Memory B cell (primary cell): ENCODE data around the gene COL2A1.
A peak's percentile ranks its signal among the peaks of the same experiment; 100 is the strongest.

Experiments used
- ATAC-seq: fragments of 150-1000 bp; cut with Tn5 transposase; 2 replicates; pipeline ENCODE4 v1.10.0; 2021; ENCODE audit warnings: low read depth, mild to moderate bottlenecking, moderate library complexity
- DNase-seq, 2 donors: peaks; one replicate each; pipeline ENCODE4 v3.0.0; 2022; ENCODE audit warnings: low spot score in 2 of 2
- H3K27ac Mint-ChIP-seq: one replicate; pipeline ENCODE4 v1.8.0; 2022; ENCODE audit warnings: mild to moderate bottlenecking, moderate library complexity, mixed read lengths
- H3K27me3 Mint-ChIP-seq: one replicate; pipeline ENCODE4 v1.8.0; 2022; ENCODE audit warnings: mixed read lengths
- H3K36me3 Mint-ChIP-seq: one replicate; pipeline ENCODE4 v1.8.0; 2022; ENCODE audit warnings: mild to moderate bottlenecking, mixed read lengths
- H3K4me1 Mint-ChIP-seq: one replicate; pipeline ENCODE4 v1.8.0; 2022; ENCODE audit warnings: mixed read lengths
- H3K4me3 Mint-ChIP-seq: one replicate; pipeline ENCODE4 v1.8.0; 2022; ENCODE audit warnings: mild to moderate bottlenecking, moderate library complexity, mixed read lengths
- H3K9me3 Mint-ChIP-seq: one replicate; pipeline ENCODE4 v1.8.0; 2022; ENCODE audit warnings: mixed read lengths

The COL2A1 gene

DNA sequence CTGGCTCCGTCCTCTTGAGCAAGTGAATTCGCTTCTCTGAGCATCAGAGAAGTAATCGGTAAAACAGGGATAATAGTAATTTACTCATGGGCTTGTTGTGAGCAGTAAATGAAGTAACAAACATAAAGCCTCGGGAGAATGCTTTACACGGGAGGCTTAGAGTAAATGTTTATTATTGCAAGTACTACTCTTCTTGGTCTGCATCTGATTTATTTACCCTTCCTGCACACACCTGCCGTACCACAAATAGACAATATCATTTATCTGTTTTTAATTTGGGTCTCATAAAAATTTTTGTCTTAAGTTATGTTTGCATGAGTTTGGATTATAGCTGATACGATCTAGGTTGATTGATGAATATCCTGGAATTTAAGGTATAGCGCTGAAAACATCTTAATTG lies 7.8 kb upstream of the COL2A1 start:
- no peak overlapping the region for H3K4me3 Mint-ChIP-seq
- no peaks in the 10 kb centered on the region for H3K4me1 Mint-ChIP-seq
- no peaks in the 10 kb centered on the region for H3K36me3 Mint-ChIP-seq
- DNase-seq (no peak), ATAC-seq (no peak)
- H3K9me3 Mint-ChIP-seq: no peaks in the 10 kb centered on the region
- peaks cover 21% of the 10 kb centered on the region for H3K27me3 Mint-ChIP-seq
- H3K27ac Mint-ChIP-seq: no peak overlapping the region

DNA sequence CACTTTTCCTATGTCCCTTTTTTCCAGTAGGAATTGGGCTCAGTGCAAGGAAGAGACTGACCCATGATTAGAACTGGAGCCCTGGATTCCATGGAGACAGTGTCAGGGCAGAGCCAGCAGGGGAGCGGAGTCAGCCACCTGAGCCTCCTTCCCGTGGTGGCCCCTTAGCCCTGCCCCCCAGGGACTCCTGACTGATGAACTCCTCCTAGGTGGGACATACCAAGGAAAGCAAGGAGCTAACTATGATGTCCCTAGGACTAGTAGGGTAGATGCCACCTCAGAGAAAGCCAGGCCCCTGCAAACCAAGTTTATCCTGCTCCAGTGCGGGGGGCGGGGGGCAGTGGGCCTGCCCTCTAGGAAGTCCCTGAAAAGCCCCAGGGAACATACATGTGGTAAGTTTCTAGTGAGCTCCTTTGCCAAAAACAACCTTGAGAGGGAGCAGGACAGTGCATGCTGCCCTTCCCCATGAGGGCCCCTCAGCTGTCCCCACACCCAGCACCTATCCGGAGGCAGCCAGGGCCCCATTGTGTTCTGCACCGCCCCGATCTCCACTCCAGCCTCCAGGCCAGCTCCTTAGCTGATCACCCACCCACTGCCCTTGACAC lies 6.2 kb upstream of the COL2A1 start:
- Mint-ChIP-seq H3K9me3 (no peaks in the 10 kb centered on the region), H3K27me3 (peaks cover 26% of the 10 kb centered on the region), H3K27ac (no peak overlapping the region), H3K4me3 (no peak overlapping the region), H3K4me1 (no peaks in the 10 kb centered on the region), H3K36me3 (no peaks in the 10 kb centered on the region)
- ATAC-seq (no peak), DNase-seq (no peak)

DNA sequence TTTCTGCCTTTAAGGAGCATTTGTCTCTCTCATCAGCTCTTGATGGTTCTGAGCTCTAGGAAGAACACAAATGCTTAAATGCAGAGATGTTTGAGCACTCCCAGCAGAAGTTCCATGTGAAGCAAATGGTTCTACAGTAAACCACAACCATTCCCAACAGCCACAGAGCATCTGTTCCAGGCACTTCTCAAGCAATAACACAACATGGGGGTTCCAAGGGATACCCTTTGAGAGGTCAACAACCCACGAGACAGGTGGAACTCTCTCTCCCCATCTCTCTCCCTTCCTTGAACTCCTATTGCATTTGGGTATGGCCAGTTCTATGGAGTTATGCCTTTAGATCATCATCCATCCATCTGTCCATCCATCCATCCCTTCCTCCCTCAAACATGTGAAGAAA lies 5.2 kb upstream of the COL2A1 start:
- no peaks in the 10 kb centered on the region for H3K9me3 Mint-ChIP-seq
- peaks cover 2% of the 10 kb centered on the region for H3K4me1 Mint-ChIP-seq
- peaks cover 27% of the 10 kb centered on the region for H3K27me3 Mint-ChIP-seq
- no peak overlapping the region for H3K4me3 Mint-ChIP-seq
- ATAC-seq (no peak), DNase-seq (no peak)
- H3K36me3 Mint-ChIP-seq: no peaks in the 10 kb centered on the region
- no peak overlapping the region for H3K27ac Mint-ChIP-seq

DNA sequence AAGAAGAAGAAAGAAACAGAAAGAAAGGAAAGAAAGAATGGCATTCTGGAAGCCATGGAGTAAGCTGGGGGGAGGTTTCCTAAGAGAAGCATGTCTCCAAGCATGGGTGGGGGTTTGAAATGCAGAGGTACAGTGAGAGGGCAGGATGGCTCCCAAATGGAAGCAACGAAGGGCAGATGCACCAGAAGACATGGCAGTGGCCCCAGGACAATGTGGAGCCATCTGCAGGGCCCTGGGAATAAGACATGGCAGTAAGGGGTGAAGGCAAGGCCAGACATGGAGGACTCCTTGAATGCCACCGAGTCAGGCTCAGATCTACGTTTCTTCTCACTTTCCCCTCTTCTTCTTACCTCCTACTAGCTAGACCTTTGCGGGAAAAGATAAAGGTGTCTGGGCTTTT lies 4.7 kb upstream of the COL2A1 start:
- no peak overlapping the region for H3K27ac Mint-ChIP-seq
- ATAC-seq: no peak
- H3K36me3 Mint-ChIP-seq: no peaks in the 10 kb centered on the region
- DNase-seq: no peak
- peaks cover 27% of the 10 kb centered on the region for H3K27me3 Mint-ChIP-seq
- peaks cover 2% of the 10 kb centered on the region for H3K4me1 Mint-ChIP-seq
- no peaks in the 10 kb centered on the region for H3K9me3 Mint-ChIP-seq
- no peak overlapping the region for H3K4me3 Mint-ChIP-seq

DNA sequence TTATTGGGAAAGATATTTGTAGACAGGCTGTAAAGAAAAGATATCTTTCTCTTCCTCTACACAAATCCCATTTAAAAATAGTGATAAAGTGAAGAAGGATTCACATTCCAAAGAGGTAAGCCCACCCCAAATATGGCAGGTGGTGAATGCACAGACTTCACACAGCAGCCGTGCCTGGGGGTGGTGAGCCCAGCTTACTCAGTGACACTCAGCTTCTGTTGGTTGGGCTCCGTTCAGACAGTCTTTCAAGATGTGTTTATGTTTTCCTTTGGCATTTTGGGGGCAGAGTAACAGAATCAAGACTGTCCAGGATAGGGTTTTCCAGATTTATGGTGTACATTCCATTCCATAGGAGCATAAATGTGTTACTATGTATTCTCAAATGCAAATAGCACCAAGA lies 4.1 kb upstream of the COL2A1 start:
- H3K4me1 Mint-ChIP-seq: peaks cover 7% of the 10 kb centered on the region

DNA sequence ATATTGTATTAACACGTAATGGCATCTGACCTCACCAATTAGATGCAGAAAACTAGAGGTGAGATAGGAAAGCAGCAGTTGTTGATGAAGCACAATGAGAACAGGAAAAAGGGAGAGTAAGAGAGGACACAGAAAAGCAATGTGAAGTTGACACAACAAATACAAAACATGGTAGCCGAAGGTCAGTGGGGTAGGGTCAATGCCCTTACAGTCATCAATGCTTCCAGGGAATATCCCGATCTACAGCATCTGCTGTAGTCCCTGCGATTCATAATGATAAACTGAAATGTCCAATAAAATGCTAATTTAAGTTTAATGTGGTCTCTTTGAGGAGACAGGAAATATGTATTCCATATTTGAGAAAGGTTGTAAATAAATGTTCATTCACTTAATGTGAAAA lies 2.9 kb upstream of the COL2A1 start:
- no peak for DNase-seq
- ATAC-seq: no peak
- Mint-ChIP-seq H3K27ac (no peak overlapping the region), H3K4me1 (peaks cover 12% of the 10 kb centered on the region), H3K36me3 (no peaks in the 10 kb centered on the region), H3K27me3 (peaks cover 34% of the 10 kb centered on the region), H3K9me3 (no peaks in the 10 kb centered on the region), H3K4me3 (no peak overlapping the region)

More for the DNA sequence above, 4.1 kb upstream of the COL2A1 start:
- ATAC-seq (no peak), DNase-seq (no peak)
- H3K27me3 Mint-ChIP-seq: peaks cover 30% of the 10 kb centered on the region
- no peak overlapping the region for H3K27ac Mint-ChIP-seq
- H3K4me3 Mint-ChIP-seq: no peak overlapping the region
- H3K9me3 Mint-ChIP-seq: no peaks in the 10 kb centered on the region
- H3K36me3 Mint-ChIP-seq: no peaks in the 10 kb centered on the region

DNA sequence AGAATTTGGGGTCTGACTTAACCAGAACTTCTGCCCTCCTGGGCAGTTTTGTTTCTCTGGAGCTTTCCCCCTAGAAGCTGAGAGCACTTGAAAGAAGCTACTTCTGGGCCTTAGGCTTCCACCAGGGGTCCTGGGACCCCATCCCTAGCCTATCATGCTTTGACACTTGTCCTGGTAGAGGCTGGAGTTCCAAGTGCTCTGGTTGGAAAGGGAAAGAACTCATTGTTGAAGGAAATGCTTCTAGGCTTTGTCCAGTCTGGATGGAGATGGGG lies 1.4 kb upstream of the COL2A1 start:
- Mint-ChIP-seq H3K9me3 (no peaks in the 10 kb centered on the region), H3K4me3 (peak overlapping the region; percentile 54), H3K4me1 (peaks cover 24% of the 10 kb centered on the region), H3K36me3 (no peaks in the 10 kb centered on the region), H3K27me3 (peaks cover 32% of the 10 kb centered on the region), H3K27ac (no peak overlapping the region)
- no peak for ATAC-seq
- DNase-seq: no peak

DNA sequence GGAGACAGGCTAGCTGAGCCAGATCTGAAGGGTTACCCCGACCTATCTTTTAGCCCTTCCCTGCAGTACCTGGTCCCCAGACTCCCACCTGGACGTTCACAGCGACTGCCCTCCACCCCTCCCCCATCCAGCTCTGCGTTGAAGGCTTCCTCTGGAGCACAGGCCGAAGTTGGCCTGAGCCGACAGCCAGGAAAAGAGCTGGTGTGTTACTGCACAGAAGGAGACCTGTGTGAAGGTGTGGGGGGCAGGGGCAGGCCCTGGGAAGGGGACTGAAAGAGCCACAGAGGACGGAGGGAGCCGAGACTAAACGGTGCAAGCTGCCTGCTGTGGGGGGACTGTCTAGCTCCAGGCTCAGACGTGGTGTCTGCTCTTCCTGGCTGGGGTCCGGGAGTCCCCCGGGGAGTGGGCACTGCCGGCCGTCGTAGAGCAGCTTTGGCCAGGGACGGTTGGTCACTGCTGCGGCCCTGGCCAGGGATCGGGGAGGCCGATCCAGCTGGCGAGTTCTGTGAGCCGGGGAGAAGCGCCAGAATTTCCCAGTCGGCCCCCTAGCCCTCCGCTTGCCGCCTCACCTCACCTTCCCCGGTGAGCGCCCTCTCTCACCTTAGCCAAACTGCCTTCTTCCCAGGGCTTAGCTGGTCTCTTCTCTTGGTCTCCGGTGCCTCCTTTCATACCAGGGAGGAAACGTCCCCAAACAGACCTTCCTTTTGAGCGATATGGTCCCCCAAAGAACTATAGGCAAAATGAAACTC lies 899 bp upstream of the COL2A1 start:
- H3K4me3 Mint-ChIP-seq: peak overlapping the region; percentile 54
- no peaks in the 10 kb centered on the region for H3K9me3 Mint-ChIP-seq
- no peak for DNase-seq
- peaks cover 24% of the 10 kb centered on the region for H3K4me1 Mint-ChIP-seq
- peaks cover 31% of the 10 kb centered on the region for H3K27me3 Mint-ChIP-seq
- H3K36me3 Mint-ChIP-seq: no peaks in the 10 kb centered on the region
- no peak for ATAC-seq
- no peak overlapping the region for H3K27ac Mint-ChIP-seq

DNA sequence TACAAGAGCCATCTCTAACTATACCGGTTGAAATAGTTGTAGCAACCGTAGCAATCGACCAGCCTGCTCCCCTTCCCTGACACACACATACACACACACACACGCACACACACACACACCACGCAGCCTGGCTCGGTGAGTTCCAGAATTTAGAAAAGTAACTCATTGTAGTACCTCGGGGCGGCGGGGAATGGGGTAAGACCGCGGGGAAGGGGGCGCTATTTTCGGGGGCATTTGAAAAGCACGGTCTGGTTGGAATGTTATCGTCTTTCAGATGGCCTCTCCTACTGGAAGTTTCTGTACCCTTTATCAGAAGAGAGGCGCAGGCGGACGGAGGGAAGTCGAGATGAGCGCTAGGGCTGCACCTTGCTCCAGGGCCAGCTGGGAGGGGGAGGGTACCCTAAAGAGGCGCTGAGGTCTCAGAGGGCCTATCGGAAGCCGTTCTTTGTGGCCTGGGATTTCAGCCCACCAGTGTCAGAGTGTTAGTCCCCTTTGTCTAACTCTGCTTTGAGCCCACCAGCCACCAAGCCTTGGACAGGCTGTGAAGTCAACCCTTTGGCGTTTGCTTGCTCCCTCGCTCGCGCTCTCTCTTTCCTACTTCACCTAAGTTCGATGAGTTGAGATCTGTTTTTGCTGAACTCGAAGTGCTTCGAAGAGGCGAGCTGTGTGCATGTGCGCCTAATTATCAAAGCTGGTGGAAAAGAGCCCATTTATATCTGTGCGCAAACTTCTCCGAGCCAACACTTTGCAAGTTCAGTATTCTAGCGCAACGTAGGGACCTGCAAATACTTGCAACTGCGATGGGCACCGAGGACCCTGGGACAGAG lies 837 bp downstream of the COL2A1 start:
- no peak overlapping the region for H3K27ac Mint-ChIP-seq
- peak; percentile 16 for ATAC-seq

DNA sequence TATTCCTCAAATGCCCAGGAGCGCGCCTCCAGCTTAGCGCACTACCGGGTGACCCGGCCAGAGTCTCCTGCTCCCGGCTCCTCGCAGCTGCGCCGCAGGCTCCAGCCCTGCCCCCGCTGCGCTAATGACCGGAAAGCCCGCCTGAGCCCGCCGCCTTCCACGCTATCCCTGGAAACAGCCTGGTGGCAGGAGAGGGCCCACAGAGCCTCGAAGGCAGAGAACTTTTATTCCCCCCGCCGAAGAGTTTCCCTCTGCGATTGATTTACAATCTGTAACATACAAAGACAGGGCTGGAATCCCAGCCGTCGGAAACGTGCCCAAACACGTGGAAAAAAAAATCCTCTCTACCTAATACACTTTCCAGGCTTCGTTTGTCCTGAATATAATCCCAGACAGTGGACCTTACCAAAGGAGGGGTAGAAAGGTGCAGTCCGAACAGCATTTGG lies 1.5 kb downstream of the COL2A1 start:
- Mint-ChIP-seq H3K36me3 (no peaks in the 10 kb centered on the region), H3K27ac (no peak overlapping the region), H3K27me3 (peaks cover 30% of the 10 kb centered on the region), H3K4me3 (peak overlapping the region; percentile 65), H3K4me1 (peaks cover 24% of the 10 kb centered on the region), H3K9me3 (no peaks in the 10 kb centered on the region)
- ATAC-seq: no peak
- DNase-seq: no peak

More for the DNA sequence above, 837 bp downstream of the COL2A1 start:
- peaks cover 24% of the 10 kb centered on the region for H3K4me1 Mint-ChIP-seq
- peaks cover 29% of the 10 kb centered on the region for H3K27me3 Mint-ChIP-seq
- no peaks in the 10 kb centered on the region for H3K9me3 Mint-ChIP-seq
- DNase-seq: peak in 1 of 2 donors; percentile 22
- H3K36me3 Mint-ChIP-seq: no peaks in the 10 kb centered on the region
- H3K4me3 Mint-ChIP-seq: peak overlapping the region; percentile 65

DNA sequence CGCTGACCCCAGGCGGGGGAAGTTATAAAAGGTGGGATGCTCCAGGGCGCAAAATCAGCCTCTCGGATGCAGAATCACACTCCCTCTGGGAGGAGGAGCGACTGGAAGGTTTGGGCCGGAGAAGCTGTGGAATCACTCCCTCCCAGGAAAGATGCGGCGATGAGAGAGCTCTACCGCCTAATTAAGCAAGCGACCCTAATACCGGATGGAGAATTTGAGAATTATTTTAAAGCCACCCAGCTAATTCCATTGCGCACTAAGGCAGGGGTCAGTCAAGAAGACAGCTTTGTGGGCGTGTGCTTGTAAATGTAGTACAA lies 1.9 kb downstream of the COL2A1 start:
- ATAC-seq (no peak), DNase-seq (no peak)
- Mint-ChIP-seq H3K36me3 (no peaks in the 10 kb centered on the region), H3K27ac (no peak overlapping the region), H3K27me3 (peaks cover 30% of the 10 kb centered on the region), H3K4me1 (peaks cover 24% of the 10 kb centered on the region), H3K9me3 (no peaks in the 10 kb centered on the region), H3K4me3 (peak overlapping the region; percentile 79)

DNA sequence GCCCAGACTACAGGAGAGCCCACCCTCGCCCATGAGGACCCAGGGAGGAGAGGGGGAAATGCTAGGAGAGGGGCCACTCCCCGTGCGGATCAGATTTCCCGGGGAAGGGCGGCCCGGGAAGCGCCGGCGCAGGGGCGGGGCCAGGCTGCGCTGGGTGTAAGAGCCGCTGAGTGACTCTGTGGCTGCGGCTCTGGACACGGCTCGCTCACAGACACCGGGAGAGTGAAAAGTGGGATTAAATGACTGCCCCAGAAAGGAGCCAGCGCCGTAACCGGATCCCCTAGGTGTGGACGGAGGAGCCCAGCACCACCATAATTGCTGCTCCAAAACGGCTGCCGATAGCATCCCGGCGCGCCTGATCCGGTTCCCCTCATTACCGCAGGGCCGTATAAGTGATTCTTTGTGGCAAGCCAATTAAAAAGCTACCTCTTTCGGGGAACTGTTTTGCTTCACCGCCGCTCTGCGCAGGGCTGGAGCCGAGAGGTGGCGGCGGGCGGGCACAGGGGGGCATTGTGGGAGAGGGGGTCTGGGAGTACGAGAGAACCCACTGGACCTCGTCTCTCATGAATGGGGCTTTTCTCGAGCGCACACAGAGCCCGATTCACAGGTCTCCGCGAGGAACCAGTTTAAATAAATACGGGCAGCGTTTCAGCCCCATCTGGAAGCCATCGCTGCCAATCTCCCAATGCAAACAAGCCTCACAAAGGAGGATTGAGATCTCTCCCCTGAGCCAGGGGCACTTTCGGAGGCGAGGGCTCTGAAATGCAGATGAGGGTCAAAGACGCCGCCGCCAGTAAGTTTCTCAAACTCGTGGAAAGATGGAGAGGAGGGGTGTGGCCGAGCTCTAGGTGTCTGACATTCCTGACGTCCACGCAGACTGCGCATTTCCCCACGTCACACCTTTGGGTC lies 2.5 kb downstream of the COL2A1 start:
- DNase-seq: peak in 1 of 2 donors; percentile 23
- ATAC-seq: peak; percentile 45
- H3K4me1 Mint-ChIP-seq: peaks cover 24% of the 10 kb centered on the region
- H3K36me3 Mint-ChIP-seq: no peaks in the 10 kb centered on the region
- H3K27ac Mint-ChIP-seq: no peak overlapping the region
- peak overlapping the region; percentile 79 for H3K4me3 Mint-ChIP-seq
- peaks cover 25% of the 10 kb centered on the region for H3K27me3 Mint-ChIP-seq
- no peaks in the 10 kb centered on the region for H3K9me3 Mint-ChIP-seq

DNA sequence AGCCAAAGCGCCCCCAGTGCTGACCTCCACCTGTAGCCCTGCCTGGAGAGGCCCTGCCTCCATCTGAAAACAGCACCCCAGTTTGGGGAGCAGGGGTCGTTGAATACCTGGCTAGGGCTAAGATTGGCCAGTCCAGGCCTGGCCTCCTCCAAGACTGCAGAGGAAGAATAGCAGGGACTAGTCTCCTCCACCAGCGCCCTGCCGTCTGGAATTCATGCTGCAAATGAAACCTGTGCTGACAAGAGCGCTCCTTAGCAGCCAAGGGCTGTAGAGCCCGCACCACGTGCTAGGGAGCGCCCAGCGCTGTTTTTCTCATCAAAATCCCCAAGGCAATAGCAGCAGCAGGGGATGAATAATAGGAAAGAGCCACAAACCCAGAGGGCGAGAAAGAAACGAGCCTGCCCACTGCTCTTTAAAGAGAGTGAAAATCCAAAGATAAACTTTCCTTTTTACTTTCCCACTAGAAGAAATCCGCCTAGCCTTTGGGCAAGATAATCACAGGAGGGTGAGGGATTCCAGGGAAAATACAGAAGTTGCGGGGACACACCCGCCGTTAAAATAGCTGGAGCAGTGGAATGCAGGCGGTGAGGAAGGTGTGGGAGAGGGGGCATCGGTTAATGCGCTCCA lies 3.3 kb downstream of the COL2A1 start:
- peaks cover 22% of the 10 kb centered on the region for H3K27me3 Mint-ChIP-seq
- H3K36me3 Mint-ChIP-seq: no peaks in the 10 kb centered on the region
- no peak for ATAC-seq
- H3K4me1 Mint-ChIP-seq: peaks cover 24% of the 10 kb centered on the region
- no peak for DNase-seq
- H3K27ac Mint-ChIP-seq: no peak overlapping the region
- H3K4me3 Mint-ChIP-seq: peak overlapping the region; percentile 79
- H3K9me3 Mint-ChIP-seq: no peaks in the 10 kb centered on the region
